ENCODE data around the gene BCL6.

DNA sequence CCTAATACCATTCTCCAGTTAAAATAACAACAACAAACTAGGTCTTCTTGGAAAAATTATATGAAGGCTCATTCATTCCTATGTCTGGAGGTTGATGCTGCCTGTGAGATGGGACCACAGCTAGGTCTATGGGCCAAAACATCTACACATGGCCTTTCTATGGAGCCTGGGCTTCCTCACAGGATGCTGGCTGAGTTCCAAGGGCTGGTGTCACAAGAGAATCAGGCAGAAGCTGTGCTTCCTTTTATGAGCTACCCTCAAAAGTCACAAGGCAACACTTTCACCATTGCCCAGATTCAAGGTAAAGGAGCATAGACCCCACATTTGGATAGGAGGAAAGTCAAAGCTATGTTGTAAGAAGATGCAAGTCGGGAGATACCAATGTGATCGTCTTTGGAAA, 38.3 kb downstream of the BCL6 start:
- TF ChIP-seq CTCF (conservative IDR thresholded peaks at IDR 0.05 in 1 of 2, IDR thresholded peaks at IDR 0.05 in 1 of 2; ENCODE audit: extremely low read depth in 1 of 2, insufficient read depth in 1 of 2, low read depth in 1 of 2, low read length in 2 of 2) (no peak), EZH2 (IDR thresholded peaks at IDR 0.05; ENCODE audit: borderline replicate concordance, low read length) (no peak)
